Smooth muscle cell (in vitro differentiated cells): Measurements from ENCODE around the gene LMAN2. TPM values are rescaled to one million over a fixed set of nuclear protein-coding genes. Genes with fewer than 3 reads are reported as not detected.

Source experiments
- DNase-seq: peaks from one replicate; lab custom pipeline; 2025; ENCODE audit not compliant: unreplicated experiment; lab: John Stamatoyannopoulos, UW
- H2AFZ ChIP-seq: fragments of 200-600 bp; sonication (generic); 2 replicates; pipeline ENCODE4 v1.6.0; 2016; ENCODE audit warnings: antibody characterized with exemption, low read depth, mild to moderate bottlenecking
- H3F3A ChIP-seq: fragments of 200-600 bp; sonication (generic); 2 replicates; pipeline ENCODE4 v1.6.0; 2017; ENCODE audit warnings: antibody characterized with exemption, low read depth
- H3K27ac ChIP-seq: fragments of 200-600 bp; sonication (generic); 2 replicates; pipeline ENCODE4 v1.5.1; 2016; ENCODE audit warnings: low read depth, mild to moderate bottlenecking
- H3K27me3 ChIP-seq: fragments of 200-600 bp; sonication (generic); 2 replicates; pipeline ENCODE4 v1.6.1; 2016; ENCODE audit warnings: low read depth, mild to moderate bottlenecking
- H3K36me3 ChIP-seq: fragments of 200-600 bp; sonication (generic); 2 replicates; pipeline ENCODE4 v1.5.1; 2016; ENCODE audit warnings: low read depth
- H3K4me1 ChIP-seq: fragments of 200-600 bp; sonication (generic); 2 replicates; pipeline ENCODE4 v1.5.1; 2016; ENCODE audit warnings: low read depth
- H3K4me2 ChIP-seq: fragments of 200-600 bp; sonication (generic); 2 replicates; pipeline ENCODE4 v1.6.0; 2016; ENCODE audit warnings: mild to moderate bottlenecking
- H3K4me3 ChIP-seq: fragments of 200-600 bp; sonication (generic); 2 replicates; pipeline ENCODE4 v1.5.1; 2016; ENCODE audit warnings: mild to moderate bottlenecking
- H3K79me2 ChIP-seq: fragments of 200-600 bp; sonication (generic); 2 replicates; pipeline ENCODE4 v1.6.0; 2016; ENCODE audit warnings: low read depth, mild to moderate bottlenecking
- H3K9ac ChIP-seq: fragments of 200-600 bp; sonication (generic); 2 replicates; pipeline ENCODE4 v1.6.0; 2016; ENCODE audit warnings: low read depth
- H3K9me3 ChIP-seq: fragments of 200-600 bp; sonication (generic); replicated peaks from 2 replicates; pipeline ENCODE4 v1.5.1; 2016; ENCODE audit warnings: low read depth
- H4K20me1 ChIP-seq: fragments of 200-600 bp; sonication (generic); 2 replicates; pipeline ENCODE4 v1.6.0; 2016; ENCODE audit warnings: low read depth
- WGBS: methylation state at CpG from one replicate; pipeline ENCODE4 v1.1.7; 2016; ENCODE audit warnings: low lambda C conversion rate; 5-methylcytosine and 5-hydroxymethylcytosine counted together
- polyA plus RNA-seq: library from polyadenylated mRNA; unstranded; fragments of >200 nt; fragmentation: Nextera tagmentation; extraction: Ambion mirVana; gene quantifications from 2 replicates; pipeline ENCODE4 v1.2.1, GENCODE V29; 2016
- total RNA-seq: library from RNA; depleted of rRNA; stranded (reverse); fragments of >200 nt; gene quantifications from 2 replicates; pipeline ENCODE4 v1.2.3, GENCODE V29; 2014
- TF ChIP-seq, protein P1 (sequence below): fragments of 200-600 bp; sonication (generic); IDR thresholded peaks from 2 replicates; pipeline ENCODE4 v1.5.1; 2017; ENCODE audit warnings: borderline replicate concordance, mild to moderate bottlenecking, antibody characterized with exemption; ENCODE audit not compliant: insufficient read depth, poor library complexity, severe bottlenecking

The LMAN2 gene
- total and polyA plus RNA-seq, 2 experiments from 2014 or later: 241 to 253 TPM

DNA sequence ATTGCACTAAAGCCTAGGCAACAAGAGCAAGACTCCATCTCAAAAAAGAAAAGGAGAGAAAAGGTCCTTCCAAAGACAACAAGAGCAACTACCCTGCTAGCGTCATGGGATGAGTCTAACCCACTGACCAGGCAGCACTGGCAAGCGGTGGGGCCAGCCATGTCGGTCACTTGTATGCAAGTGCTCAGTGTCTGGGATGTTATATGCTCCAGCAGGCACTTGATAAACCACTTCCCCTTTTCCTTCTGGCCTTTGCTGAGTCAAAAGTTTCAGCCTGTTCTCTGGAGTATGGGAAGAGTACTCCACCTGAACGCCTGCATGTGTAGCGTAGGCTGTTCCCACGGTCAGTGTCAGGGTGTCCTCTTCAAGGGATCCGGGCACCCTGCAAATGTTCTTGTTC is 30.6 kb downstream of the LMAN2 start:
- DNase-seq: no peak
- peaks cover 3% of the 10 kb centered on the region for H3F3A ChIP-seq
- H3K9me3 ChIP-seq: no peaks in the 10 kb centered on the region
- no peaks in the 10 kb centered on the region for H3K4me1 ChIP-seq
- no peak overlapping the region for H3K4me3 ChIP-seq
- no peak overlapping the region for H3K9ac ChIP-seq
- WGBS: 96% methylated on average over 7 of the region's 7 CpGs
- no peak overlapping the region for H3K27ac ChIP-seq
- no peaks in the 10 kb centered on the region for H3K27me3 ChIP-seq
- no peaks in the 10 kb centered on the region for H3K36me3 ChIP-seq
- TF ChIP-seq, protein P1, sequence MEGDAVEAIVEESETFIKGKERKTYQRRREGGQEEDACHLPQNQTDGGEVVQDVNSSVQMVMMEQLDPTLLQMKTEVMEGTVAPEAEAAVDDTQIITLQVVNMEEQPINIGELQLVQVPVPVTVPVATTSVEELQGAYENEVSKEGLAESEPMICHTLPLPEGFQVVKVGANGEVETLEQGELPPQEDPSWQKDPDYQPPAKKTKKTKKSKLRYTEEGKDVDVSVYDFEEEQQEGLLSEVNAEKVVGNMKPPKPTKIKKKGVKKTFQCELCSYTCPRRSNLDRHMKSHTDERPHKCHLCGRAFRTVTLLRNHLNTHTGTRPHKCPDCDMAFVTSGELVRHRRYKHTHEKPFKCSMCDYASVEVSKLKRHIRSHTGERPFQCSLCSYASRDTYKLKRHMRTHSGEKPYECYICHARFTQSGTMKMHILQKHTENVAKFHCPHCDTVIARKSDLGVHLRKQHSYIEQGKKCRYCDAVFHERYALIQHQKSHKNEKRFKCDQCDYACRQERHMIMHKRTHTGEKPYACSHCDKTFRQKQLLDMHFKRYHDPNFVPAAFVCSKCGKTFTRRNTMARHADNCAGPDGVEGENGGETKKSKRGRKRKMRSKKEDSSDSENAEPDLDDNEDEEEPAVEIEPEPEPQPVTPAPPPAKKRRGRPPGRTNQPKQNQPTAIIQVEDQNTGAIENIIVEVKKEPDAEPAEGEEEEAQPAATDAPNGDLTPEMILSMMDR: no peak
- H2AFZ ChIP-seq: no peak overlapping the region
- no peak overlapping the region for H3K4me2 ChIP-seq
- peaks cover 25% of the 10 kb centered on the region for H4K20me1 ChIP-seq
- H3K79me2 ChIP-seq: no peaks in the 10 kb centered on the region

DNA sequence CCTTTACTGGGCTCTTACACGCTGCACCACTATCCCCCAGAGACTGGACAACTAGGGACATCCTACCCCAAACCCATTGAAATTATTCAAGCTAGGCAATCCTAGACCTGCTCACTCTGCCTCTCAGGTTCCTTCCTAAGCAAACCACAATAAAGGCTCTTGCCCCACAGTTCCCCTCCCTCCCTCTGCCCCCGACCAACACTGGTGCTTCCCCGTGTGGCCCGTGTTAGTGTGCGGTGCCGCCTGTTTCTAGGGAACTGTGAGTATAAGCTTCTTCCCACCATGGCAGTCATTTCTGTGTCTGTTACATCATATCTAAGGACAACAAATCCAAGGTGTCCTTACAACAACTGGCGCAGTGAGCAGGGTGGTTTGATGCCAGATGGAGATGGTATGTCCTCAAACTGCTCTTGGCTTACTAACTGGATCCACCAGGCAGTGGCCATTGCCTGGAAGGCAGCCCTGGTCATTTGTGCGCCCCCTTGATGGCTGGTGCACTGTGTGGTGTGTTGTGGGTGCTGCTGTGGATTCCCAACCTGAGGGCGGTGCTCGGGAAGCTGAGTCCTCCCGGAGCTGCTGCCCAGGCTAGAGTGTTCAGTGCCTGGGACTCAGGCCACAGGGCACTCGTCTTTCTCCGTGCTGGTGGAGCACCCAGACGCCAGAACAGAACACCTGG is 31.4 kb downstream of the LMAN2 start:
- no peak overlapping the region for H3K4me3 ChIP-seq
- DNase-seq: no peak
- TF ChIP-seq, protein P1: no peak
- H2AFZ ChIP-seq: no peak overlapping the region
- no peaks in the 10 kb centered on the region for H3K27me3 ChIP-seq
- H4K20me1 ChIP-seq: peaks cover 17% of the 10 kb centered on the region
- H3K4me2 ChIP-seq: no peak overlapping the region
- H3K9me3 ChIP-seq: no peaks in the 10 kb centered on the region
- H3F3A ChIP-seq: peaks cover 3% of the 10 kb centered on the region
- H3K36me3 ChIP-seq: no peaks in the 10 kb centered on the region
- no peak overlapping the region for H3K27ac ChIP-seq
- WGBS: 94% methylated on average over 14 of the region's 14 CpGs
- no peak overlapping the region for H3K9ac ChIP-seq
- no peaks in the 10 kb centered on the region for H3K4me1 ChIP-seq
- H3K79me2 ChIP-seq: no peaks in the 10 kb centered on the region

DNA sequence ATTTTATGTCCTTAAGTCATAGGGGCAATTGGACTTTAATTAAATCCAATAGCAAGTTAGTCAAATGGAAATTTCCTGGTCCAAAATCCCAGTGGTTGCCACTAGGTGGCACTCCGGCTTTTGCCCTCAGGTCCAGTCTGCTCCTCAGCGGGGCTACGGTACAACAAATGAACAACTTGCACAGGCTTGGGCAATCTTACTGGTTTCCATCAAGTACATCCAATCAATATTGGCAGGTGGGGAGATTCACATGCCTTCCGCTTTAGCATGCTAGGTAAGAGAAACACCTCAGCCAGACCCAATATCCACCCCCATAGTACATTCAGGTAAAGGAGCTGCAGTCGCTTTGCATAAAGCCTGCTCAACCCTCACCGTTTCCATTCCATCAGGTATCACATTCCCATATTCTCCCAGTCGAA is 33.5 kb downstream of the LMAN2 start:
- no peak overlapping the region for H2AFZ ChIP-seq
- DNase-seq: peak; percentile 15
- H3K4me1 ChIP-seq: no peaks in the 10 kb centered on the region
- no peaks in the 10 kb centered on the region for H3K9me3 ChIP-seq
- H3K4me2 ChIP-seq: no peak overlapping the region
- no peaks in the 10 kb centered on the region for H3K79me2 ChIP-seq
- peaks cover 21% of the 10 kb centered on the region for H4K20me1 ChIP-seq
- peaks cover 3% of the 10 kb centered on the region for H3F3A ChIP-seq
- no peak overlapping the region for H3K9ac ChIP-seq
- no peak overlapping the region for H3K27ac ChIP-seq
- no peaks in the 10 kb centered on the region for H3K36me3 ChIP-seq
- TF ChIP-seq, protein P1: peak; percentile 81
- H3K4me3 ChIP-seq: no peak overlapping the region
- H3K27me3 ChIP-seq: no peaks in the 10 kb centered on the region
- WGBS: 29% methylated on average over 7 of the region's 7 CpGs

DNA sequence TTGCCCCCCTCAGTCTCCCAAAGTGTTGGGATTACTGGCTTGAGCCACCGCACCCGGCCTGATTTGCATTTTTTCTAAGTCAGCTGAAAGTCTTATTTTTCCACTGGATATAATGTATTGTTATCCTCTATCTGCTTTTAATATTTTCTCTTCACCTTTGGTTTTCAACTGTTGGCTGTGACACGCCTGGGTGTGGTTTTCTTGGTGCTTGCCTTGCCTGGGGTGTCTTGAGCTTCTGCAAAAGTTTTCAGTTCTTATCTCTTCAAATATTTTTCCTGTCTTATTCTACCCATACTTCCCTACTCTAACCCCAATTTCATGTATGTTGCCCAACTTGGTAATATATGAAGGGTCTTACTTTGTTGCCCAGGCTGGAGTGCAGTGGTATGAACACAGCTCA is 35.5 kb downstream of the LMAN2 start:
- Histone ChIP-seq H3K36me3 (no peaks in the 10 kb centered on the region), H3K27me3 (no peaks in the 10 kb centered on the region), H3K27ac (no peak overlapping the region), H3K4me1 (no peaks in the 10 kb centered on the region), H3F3A (peaks cover 3% of the 10 kb centered on the region), H3K9ac (no peak overlapping the region), H4K20me1 (peaks cover 39% of the 10 kb centered on the region), H2AFZ (no peak overlapping the region), H3K4me3 (no peak overlapping the region), H3K4me2 (no peak overlapping the region), H3K79me2 (no peaks in the 10 kb centered on the region), H3K9me3 (no peaks in the 10 kb centered on the region)
- WGBS: 98% methylated on average over 3 of the region's 3 CpGs
- TF ChIP-seq, protein P1: no peak
- DNase-seq: no peak
